HG03571 (cell line): Measurements from ENCODE around the gene TFAP2C.

Experiments used
- ATAC-seq: cut with Tn5 transposase; IDR thresholded peaks from one replicate; pipeline ENCODE4 v1.9.1; 2021; ENCODE audit not compliant: unreplicated experiment

TFAP2C gene

GRCh38 chr20:56628873-56629463, at the start of gene TFAP2C:
Gene TFAP2C (plus strand): TSS chr20:56629306. CDS start chr20:56629545, 239 bp downstream.
- ATAC-seq: no peak

GRCh38 chr20:56580226-56580625, 48.9 kb upstream of the TFAP2C start:
- ATAC-seq: no peak

DNA sequence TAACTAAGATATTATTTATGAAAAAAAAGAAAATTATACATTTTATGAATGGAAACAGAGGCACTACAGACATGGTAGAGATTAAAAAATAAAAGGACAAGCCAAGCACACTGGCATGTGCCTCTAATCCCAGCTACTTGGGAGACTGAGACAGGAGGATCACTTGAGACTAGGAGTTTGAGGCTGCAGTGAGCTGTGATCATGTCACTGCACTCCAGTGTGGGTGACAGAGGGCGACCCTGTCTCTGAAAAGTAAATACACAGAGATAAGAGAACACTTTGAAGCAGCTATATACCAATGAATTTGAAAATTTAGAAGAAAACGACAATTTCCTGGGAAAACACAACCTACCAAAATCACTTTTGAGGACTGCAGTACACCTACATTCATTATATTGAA, 47.4 kb upstream of the TFAP2C start:
- ATAC-seq: no peak

GRCh38 chr20:56582542-56582941, 46.6 kb upstream of the TFAP2C start:
- ATAC-seq: no peak

DNA sequence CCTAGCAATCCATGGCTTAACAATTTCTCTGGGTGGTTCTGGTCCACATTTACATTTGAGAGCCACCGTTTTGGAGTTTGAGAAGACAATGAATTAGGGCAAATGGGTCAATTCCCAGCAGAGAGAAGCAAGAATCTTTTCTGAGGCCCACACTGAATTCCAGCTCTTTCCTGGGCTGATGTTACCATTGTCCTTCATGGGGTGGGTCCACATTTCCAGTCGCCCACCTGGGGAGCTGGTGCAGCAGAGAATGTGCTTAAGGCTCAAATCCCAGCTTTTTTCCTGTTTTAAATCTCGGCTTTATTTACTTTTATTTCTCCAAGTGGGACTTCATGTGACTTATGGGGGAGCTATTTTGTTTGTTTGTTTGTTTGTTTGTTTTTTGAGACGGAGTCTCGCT, 44.2 kb upstream of the TFAP2C start:
- no peak for ATAC-seq

DNA sequence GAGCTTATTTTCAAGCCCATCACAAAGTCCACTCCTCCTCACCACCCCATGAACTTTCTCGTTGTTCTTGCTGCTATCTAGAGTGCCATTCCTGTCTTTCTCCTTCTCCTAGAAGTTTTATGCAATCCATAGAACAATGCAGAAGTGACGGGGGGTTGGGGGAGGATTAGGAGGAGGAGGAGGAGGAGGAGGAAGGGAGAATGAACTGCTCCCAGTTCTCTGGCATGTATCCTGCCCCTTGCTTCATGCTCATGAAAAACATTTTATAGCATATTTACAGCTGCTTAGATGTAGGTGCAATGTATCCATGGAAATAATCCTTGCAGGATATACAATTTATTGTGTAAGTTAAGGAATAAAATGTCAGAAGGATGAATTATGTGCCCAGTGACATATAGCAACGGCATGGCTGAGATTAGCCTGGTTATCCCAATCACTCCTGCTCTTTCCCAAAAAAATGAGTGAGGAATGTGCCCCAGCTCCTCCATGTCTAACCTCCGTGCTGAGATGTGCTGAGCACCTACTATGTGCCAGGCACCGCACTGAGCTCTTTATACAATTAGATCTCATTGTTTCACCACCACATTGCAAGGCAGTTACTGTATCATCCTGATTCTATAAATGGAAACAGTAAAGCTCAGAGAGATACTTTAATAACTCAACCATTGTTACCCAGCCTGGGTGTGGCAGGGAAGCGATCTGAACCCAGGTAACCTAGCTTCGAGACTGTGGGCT, 41.6 kb upstream of the TFAP2C start:
- ATAC-seq: no peak

DNA sequence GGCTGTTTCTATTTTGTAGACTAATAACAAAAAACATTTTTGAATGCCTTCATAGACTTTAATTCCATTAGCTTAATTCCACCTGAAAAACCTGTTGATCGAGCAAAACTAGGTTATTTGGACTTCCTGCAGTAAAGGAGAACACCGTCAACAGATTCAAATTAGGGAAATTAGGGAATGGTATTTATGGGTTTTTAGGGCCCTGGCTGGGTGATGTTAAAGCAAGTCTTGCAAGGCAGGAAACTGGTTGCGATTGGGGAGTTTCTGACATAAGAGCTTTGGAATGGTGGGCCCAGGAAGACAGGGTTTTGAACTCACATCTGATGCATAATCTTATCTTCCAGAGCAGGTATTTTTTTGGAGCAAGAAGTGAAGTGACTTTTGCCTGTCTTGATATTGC, 40.1 kb upstream of the TFAP2C start:
- ATAC-seq: no peak

DNA sequence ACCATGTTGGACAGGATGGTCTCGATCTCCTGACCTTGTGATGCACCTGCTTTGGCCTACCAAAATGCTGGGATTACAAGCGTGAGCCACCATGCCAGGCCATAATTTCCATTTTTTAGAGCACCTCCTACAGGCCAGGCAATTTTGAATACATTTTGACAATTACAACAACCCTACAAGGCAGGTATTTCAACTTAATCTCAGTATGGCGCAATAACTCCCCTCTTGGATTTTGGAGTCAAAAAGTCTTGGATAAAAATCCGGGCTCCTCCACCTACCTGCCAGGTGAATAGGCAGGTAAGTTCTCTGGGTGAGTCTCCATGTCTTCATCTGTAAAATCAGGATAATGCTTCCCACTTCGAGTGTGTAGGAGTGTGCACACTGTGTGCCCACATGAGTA, 39.5 kb upstream of the TFAP2C start:
- no peak for ATAC-seq

DNA sequence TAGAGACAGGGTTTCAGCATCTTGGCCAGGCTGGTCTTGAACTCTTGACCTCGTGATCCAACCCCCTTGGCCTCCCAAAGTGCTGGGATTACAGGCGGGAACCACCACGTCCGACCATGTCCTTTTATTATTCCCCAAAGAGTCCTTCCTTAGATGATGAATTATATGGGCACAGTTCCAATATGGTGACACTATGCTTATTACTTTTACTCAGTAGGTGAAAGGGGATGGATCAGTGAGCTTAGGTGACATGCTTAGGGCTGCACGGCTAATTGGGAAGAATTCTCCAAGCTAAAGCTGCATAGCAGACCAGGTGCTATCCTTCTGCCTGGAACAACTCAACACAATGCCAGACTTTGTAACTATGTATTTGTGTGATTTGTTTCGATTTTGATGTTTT, 38.2 kb upstream of the TFAP2C start:
- ATAC-seq: no peak

DNA sequence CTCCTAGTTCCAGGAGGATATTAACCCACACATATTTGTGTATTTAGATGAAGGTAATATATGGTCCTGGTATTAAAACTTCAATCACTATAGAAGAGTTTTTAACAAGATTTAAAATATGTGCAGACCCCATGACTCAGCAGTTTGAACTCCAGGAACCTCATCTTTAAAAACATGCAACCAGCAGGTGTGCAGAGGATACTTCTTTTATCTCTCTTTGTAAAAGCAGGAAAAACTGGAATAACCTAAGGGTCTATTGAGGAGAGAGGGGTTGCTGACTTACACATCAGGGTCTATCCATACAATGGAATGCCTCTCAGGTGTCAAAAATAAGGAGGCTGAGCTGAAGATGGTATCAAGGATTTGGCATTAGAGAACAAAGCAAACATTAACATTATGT, 36.9 kb upstream of the TFAP2C start:
- ATAC-seq: no peak

DNA sequence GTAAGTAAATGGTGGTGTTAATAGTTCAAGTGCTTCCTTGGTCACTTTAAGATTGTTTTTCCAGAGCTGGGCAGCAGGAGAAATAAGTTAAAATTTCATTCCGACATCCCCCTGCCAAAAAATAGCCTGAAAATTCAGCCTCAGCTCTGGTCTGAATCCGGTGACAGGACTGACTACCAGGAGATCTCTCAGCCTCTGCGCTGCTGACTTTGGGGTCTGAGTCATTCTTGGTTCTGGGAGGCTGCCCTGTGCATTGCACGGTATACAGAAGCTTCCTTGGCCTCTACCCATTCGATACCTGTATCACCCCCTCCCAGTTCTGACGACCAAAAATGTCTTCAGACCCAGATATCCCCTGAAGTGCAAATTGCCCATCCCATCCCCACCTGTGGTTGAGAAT, 36.3 kb upstream of the TFAP2C start:
- no peak for ATAC-seq

- no peak for ATAC-seq
Observed at GRCh38 chr20:56595746-56596475, 33.2 kb upstream of the TFAP2C start.

- ATAC-seq: no peak
Observed at GRCh38 chr20:56601166-56601565, 27.9 kb upstream of the TFAP2C start.

DNA sequence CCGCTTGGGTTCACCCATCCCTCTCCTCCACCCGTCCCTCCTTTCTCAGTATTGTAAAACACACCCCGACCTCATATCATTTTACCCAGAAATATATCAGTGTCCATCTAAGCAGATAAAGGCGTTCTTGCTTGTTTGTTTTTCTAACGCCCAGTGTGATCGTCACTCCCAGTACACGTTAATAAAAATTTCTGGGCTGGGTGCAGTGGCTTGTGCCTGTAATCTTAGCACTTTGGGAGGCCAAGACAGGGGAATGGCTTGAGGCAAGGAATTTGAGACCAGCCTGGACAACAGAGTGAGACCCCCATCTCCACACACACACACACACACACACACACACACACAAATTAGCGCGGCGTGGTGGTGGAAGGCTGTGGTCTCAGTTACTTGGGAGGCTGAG, 24.4 kb upstream of the TFAP2C start:
- no peak for ATAC-seq

- ATAC-seq: no peak
Observed at GRCh38 chr20:56605261-56605996, 23.7 kb upstream of the TFAP2C start.

GRCh38 chr20:56606174-56606945, 22.7 kb upstream of the TFAP2C start:
- no peak for ATAC-seq

DNA sequence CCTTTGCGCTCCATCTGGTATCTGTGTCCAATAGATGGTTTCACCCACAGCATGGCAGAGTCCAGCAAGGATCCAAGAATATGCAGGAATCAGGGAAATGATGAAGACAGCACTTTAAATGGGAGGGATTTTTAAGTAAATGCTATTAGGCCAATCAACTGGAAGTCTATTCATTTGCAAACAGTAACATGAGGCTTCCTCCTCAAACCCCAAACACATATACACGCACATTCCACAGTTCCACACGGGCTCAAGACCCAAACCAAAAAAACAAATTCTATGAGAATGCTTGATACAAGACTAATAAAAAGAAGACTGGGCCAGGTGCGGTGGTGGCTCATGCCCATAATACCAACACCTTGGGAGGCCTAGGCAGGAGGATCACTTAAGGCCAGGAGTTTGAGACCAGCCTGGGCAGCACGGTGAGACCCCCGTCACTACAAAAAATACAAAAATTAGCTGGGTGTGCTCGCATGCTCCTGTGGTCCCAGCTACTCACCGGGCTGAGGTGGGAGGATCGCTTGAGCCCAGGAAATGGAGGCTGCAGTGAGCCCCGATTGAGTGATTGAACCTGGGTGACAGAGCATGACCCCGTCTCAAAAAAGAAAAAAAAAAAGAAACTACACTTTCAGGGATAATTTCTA, 21.9 kb upstream of the TFAP2C start:
- ATAC-seq: no peak

DNA sequence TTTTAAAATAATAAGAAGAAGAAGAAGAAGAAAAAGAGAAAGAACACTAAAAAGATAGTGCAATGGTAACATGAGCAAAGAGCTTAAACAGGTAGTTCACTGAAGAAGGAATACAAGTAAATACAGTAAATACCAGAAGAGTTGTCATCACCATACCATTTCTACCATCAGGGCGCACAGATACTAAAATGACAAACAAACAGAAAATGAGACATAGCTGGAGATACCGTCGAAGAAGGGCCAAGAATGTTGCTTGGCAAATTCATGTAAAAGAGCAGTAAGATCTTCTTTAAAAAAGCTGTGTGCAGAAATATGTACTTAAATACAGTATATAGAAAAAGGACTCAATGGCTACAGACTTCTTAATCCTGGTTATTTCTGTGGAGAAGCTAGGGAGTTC, 20.7 kb upstream of the TFAP2C start:
- no peak for ATAC-seq

GRCh38 chr20:56609321-56609720, 19.8 kb upstream of the TFAP2C start:
- ATAC-seq: no peak

DNA sequence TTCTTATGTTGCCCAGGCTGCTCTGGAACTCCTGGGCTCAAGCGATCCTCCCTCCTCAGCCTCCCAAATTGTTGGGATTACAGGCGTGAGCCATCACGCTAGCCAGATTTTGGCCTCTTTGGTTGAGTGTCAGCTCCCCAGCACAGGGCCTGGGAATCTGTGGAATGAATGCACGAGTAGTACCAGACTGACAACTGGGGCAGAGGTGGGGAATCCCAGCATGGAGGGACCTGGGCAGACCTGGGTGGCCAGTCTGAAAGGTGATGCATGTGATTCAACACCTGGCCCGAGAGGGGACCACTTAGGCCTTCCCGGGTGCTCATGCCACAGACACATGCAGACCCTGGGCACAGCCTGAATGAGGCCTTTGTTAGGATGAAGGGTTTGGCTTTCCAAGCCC, 19.0 kb upstream of the TFAP2C start:
- no peak for ATAC-seq
